EH (cell line): ENCODE measurements around the gene KDM2B.

Source experiments
- DNase-seq: peaks from one replicate; pipeline ENCODE4 v3.0.0-alpha.2; 2015; ENCODE audit warnings: low read depth

Gene KDM2B

GRCh38 chr12:121461048-121461447 lies 119.8 kb downstream of the KDM2B start:
- DNase-seq: no peak

DNA sequence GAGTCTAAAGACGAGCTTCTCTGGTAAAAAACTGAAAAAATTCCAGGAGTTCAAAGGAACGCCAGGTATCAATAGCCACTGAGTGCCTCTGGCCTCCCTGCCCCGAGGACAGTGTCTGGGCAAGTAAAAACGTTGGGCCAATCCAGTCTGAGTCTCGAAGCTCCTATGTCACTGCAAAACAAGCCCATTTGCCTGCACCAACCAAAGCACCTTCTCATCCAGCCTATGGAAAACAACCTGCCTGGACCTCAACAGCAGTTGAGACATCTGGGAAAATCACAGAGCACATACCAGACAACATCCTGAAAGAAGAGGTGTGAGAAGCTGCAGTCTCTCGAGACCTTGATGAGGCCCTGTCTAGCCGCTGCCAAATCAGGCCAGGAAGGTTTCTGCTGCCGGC lies 124.3 kb downstream of the KDM2B start:
- DNase-seq: no peak

- no peak for DNase-seq
Measured at GRCh38 chr12:121455766-121456420, 124.9 kb downstream of the KDM2B start.

- no peak for DNase-seq
Measured at GRCh38 chr12:121454921-121455320, 125.9 kb downstream of the KDM2B start.

GRCh38 chr12:121453629-121454028 lies 127.2 kb downstream of the KDM2B start:
- no peak for DNase-seq

GRCh38 chr12:121452985-121453360 lies 127.8 kb downstream of the KDM2B start:
- no peak for DNase-seq

- no peak for DNase-seq
Measured at GRCh38 chr12:121452340-121452984, 128.4 kb downstream of the KDM2B start.

GRCh38 chr12:121451961-121452339 lies 128.9 kb downstream of the KDM2B start:
- peak; percentile 37 for DNase-seq

- no peak for DNase-seq
Measured at GRCh38 chr12:121448771-121449315, 132.0 kb downstream of the KDM2B start.

- DNase-seq: no peak
Measured at GRCh38 chr12:121446750-121447149, 134.1 kb downstream of the KDM2B start.

DNA sequence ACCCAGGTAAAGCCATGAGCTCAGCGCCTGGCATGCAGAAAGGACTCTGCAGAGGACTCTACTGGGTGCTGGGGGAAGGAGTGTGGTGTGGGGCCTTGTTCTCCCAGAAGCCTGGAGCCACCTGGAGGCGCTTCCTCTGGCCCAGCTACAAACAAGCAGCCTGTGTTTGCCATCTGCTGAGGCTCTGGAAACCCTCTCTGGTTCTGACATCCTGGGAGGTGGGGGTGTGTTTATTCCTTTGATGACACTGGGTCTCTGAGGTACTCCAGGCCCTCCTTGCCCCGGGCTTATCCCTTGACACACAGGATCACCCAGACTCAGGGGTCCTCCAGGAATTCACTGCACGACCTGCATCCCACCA lies 136.0 kb downstream of the KDM2B start:
- no peak for DNase-seq

- DNase-seq: no peak
Measured at GRCh38 chr12:121443911-121444841, 136.6 kb downstream of the KDM2B start.

DNA sequence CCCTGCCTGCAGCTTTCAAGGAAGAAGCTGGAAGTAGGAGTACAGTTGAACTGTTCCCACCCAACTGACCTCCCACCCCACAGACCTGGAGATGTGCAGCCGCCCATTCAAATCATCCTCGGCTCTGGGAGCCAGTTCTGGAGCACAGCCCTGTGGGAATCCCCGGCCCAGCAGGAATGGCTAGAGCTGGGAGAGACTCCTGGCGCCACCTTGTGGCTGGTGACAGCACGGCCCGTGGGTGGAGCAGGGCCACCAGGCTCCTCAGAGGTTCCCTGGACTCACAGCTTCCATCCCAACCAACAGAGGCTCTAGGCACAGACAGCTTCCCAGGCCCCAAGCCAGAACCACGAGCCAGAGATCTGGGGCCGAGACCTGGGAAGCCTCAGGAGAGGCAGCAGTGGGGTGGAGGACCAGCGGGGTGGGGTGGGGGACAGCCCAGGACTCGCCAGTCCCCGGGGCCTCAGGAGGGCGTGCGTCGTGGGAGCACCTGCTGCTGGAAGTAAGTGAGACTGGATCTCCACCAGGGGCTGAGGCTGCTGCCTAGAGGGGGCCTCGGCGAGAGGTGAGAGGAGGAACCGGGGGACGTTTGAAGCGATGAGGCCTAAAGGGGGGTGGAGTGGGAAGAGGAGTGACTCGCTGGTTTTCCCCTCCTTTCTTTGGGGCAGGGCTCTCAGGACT lies 137.5 kb downstream of the KDM2B start:
- DNase-seq: peak; percentile 80

- DNase-seq: no peak
Measured at GRCh38 chr12:121442028-121442948, 138.5 kb downstream of the KDM2B start.

- DNase-seq: no peak
Measured at GRCh38 chr12:121441555-121441954, 139.3 kb downstream of the KDM2B start.

DNA sequence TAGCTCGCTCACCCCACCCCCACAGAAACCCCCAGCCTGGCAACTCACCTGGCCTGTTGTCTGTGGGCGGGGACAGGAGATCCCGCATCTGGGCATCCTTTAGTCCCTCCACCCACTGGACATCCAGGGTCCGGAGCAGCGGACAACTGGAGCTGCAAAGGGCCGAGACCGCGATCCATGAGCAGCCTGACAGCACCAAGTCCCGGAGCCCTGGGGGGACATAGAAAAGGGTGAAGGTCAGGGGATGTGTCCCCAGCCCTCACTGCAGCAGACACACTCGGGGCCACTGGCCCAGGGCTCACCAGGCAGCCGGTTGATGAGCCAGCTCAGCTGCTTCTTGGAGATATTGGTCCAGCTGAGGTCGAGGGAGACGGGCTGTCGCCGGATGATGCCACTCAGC lies 140.1 kb downstream of the KDM2B start:
- no peak for DNase-seq

- DNase-seq: no peak
Measured at GRCh38 chr12:121439715-121440114, 141.1 kb downstream of the KDM2B start.

DNA sequence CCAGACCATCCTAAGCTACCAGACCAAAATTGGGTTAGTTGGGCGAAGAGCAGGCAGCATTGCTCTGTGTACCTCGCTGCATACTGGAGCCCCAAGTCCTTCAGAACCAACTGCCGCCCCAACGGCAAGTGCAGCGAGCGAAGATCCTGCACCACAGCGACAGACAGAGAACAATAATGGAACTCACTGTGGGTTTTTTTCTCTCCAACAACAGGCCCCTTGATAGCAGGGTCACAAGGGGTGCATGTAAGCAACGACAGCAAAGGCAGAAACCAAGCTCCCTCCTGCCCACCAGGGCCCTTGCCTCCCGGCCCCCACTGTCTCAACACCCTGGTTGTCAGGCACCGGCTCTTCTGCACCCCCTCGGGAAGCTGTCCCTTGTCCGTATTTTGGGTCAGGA lies 141.9 kb downstream of the KDM2B start:
- no peak for DNase-seq

- DNase-seq: no peak
Measured at GRCh38 chr12:121436706-121437105, 144.1 kb downstream of the KDM2B start.

DNA sequence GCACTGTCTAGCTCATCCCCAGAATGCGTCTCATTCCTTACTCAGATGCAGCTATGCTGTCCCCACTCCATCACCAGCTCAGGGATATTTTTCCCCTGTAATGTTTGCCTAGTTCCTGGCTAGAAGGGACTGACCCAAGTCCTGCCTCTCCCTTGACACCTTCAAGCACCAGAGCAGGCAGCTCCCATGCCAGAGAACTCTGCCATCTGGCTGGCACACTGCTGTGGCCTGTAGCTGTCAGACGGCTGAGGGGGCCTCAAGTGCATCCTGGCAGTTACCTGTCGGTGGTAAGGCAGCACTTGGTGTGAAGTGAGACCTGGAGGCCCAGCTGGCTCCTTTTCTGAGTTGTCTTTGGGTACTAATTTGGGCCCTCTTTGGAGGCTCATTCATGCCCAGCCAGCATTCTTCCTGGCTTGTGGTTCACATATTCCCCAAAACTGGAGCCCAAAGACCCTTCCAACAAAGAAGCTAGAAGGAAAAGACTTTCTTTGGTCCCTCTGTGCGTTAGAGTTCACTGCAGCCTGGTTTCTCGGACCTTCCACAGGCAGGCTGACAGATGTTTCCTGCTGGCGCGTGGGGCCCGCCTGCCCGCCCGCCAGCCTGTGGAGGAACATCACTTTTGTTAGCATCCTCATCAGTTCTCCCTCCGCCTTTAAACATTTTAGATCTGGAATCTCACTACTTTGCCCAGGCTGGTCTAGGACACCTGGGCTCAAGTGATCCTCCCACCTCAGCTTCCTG lies 147.9 kb downstream of the KDM2B start:
- DNase-seq: no peak
